IMR-90 (cell line): ENCODE data around the gene ATG10. TPM values are rescaled to one million over a fixed set of nuclear protein-coding genes. Genes with fewer than 3 reads are reported as not detected.

Source experiments
- ATAC-seq: fragments of 200-7000 bp; cut with Tn5 transposase; 2 replicates; pipeline ENCODE4 v1.9.1; 2020; ENCODE audit warnings: low read depth, mild to moderate bottlenecking, moderate library complexity
- BruUV-seq: library from RNA; stranded (reverse); fragments of 400-500 nt; replicated peaks from 2 replicates; lab custom pipeline; 2021; lab: Mats Ljungman, UMichigan
- CTCF ChIA-PET: fragments of 300-600 bp; formaldehyde crosslinking; extraction: SDS; loops from one replicate; lab custom pipeline; 2021; ENCODE audit warnings: antibody characterized with exemption; lab: Yijun Ruan, JAX
- POLR2A ChIA-PET: fragments of 300-600 bp; sonication (Branson Sonifier 250); formaldehyde crosslinking; loops from one replicate; lab custom pipeline; 2022; ENCODE audit warnings: antibody characterized with exemption; ENCODE audit not compliant: unreplicated experiment; lab: Charles Lee
- DNase-seq: peaks from one replicate; pipeline ENCODE4 v3.0.0; 2013
- H2AFZ ChIP-seq: replicated peaks from 2 replicates; pipeline ENCODE3; 2013; ENCODE audit warnings: low read length, mild to moderate bottlenecking; ENCODE audit not compliant: poor library complexity
- H2AK5ac ChIP-seq: 2 replicates; pipeline ENCODE4 v1.6.1; 2013; ENCODE audit warnings: low read depth, low read length, inconsistent platforms
- H2AK9ac ChIP-seq: replicated peaks from 2 replicates; pipeline ENCODE3; 2013; ENCODE audit warnings: mild to moderate bottlenecking, low read depth, low read length, moderate library complexity; ENCODE audit not compliant: poor library complexity
- H2BK120ac ChIP-seq: 2 replicates; pipeline ENCODE4 v1.6.1; 2013; ENCODE audit warnings: low read depth, low read length, inconsistent platforms
- H2BK15ac ChIP-seq: 3 replicates; pipeline ENCODE4 v1.6.1; 2013; ENCODE audit warnings: low read depth, low read length, inconsistent platforms
- H2BK20ac ChIP-seq: 2 replicates; pipeline ENCODE4 v1.6.1; 2013; ENCODE audit warnings: low read depth, mild to moderate bottlenecking, inconsistent platforms, low read length, moderate library complexity
- H2BK5ac ChIP-seq: 2 replicates; pipeline ENCODE4 v1.6.1; 2013; ENCODE audit warnings: mild to moderate bottlenecking, low read depth, low read length, inconsistent platforms; ENCODE audit not compliant: poor library complexity, severe bottlenecking
- H3K14ac ChIP-seq: replicated peaks from 2 replicates; pipeline ENCODE4 v1.6.1; 2013; ENCODE audit warnings: low read depth, low read length, inconsistent platforms
- H3K18ac ChIP-seq: 2 replicates; pipeline ENCODE4 v1.6.1; 2013; ENCODE audit warnings: low read depth, low read length, control low read depth
- H3K23ac ChIP-seq: 2 replicates; pipeline ENCODE4 v1.6.1; 2013; ENCODE audit warnings: low read depth, low read length, inconsistent platforms
- H3K27ac ChIP-seq: 2 replicates; pipeline ENCODE4 v1.5.1; 2013; ENCODE audit warnings: mild to moderate bottlenecking, control low read depth, low read length; ENCODE audit not compliant: insufficient read depth
- H3K27me3 ChIP-seq: 2 replicates; pipeline ENCODE4 v1.6.1; 2013; ENCODE audit warnings: low read length; ENCODE audit not compliant: control insufficient read depth, insufficient read depth
- H3K36me3 ChIP-seq: 2 replicates; pipeline ENCODE4 v1.6.1; 2013; ENCODE audit warnings: low read length, mixed read lengths; ENCODE audit not compliant: control insufficient read depth, insufficient read depth
- H3K4ac ChIP-seq: 2 replicates; pipeline ENCODE4 v1.6.1; 2013; ENCODE audit warnings: low read depth, low read length, inconsistent platforms
- H3K4me1 ChIP-seq: 2 replicates; pipeline ENCODE4 v1.6.1; 2013; ENCODE audit warnings: low read length, mixed read lengths; ENCODE audit not compliant: control insufficient read depth, insufficient read depth
- H3K4me2 ChIP-seq: 2 replicates; pipeline ENCODE4 v1.6.1; 2013; ENCODE audit warnings: low read depth, mild to moderate bottlenecking, control low read depth, low read length, moderate library complexity
- H3K4me3 ChIP-seq: 2 replicates; pipeline ENCODE4 v1.5.1; 2013; ENCODE audit warnings: low read depth, mild to moderate bottlenecking, control low read depth, low read length, moderate library complexity; ENCODE audit not compliant: insufficient read depth
- H3K56ac ChIP-seq: 2 replicates; pipeline ENCODE4 v1.6.1; 2013; ENCODE audit warnings: low read length, inconsistent platforms; ENCODE audit not compliant: insufficient read depth; ENCODE audit errors: extremely low read depth
- H3K79me1 ChIP-seq, 2 experiments: 2 replicates each; pipeline ENCODE4 v1.6.1; 2013; ENCODE audit warnings: low read length in 2 of 2, inconsistent platforms in 1 of 2, low read depth in 1 of 2
- H3K9ac ChIP-seq: 2 replicates; pipeline ENCODE4 v1.6.1; 2013; ENCODE audit warnings: low read depth, low read length, control low read depth
- H3K9me1 ChIP-seq: 2 replicates; pipeline ENCODE4 v1.6.1; 2013; ENCODE audit warnings: low read length, inconsistent platforms; ENCODE audit not compliant: insufficient read depth
- H3K9me3 ChIP-seq: 2 replicates; pipeline ENCODE4 v1.6.1; 2013; ENCODE audit warnings: low read length; ENCODE audit not compliant: control insufficient read depth, insufficient read depth
- H4K20me1 ChIP-seq: 2 replicates; pipeline ENCODE4 v1.6.1; 2013; ENCODE audit warnings: low read length, inconsistent platforms; ENCODE audit not compliant: insufficient read depth
- H4K5ac ChIP-seq: 2 replicates; pipeline ENCODE4 v1.6.1; 2013; ENCODE audit warnings: mild to moderate bottlenecking, low read depth, low read length, control low read depth
- H4K8ac ChIP-seq, 2 experiments: 2 replicates each; pipeline ENCODE4 v1.6.1; 2013; ENCODE audit warnings: low read depth in 2 of 2, low read length in 2 of 2, control low read depth in 1 of 2, inconsistent platforms in 1 of 2
- H4K91ac ChIP-seq: 2 replicates; pipeline ENCODE4 v1.6.1; 2013; ENCODE audit warnings: low read depth, low read length, inconsistent platforms; ENCODE audit not compliant: insufficient read depth
- BHLHE40 ChIP-seq: fragments of 150-350 bp; IDR thresholded peaks from 2 replicates; pipeline ENCODE4 v1.6.1; 2016; ENCODE audit warnings: mild to moderate bottlenecking, low read depth, low read length
- CHD1 ChIP-seq: IDR thresholded peaks from 2 replicates; pipeline ENCODE4 v1.6.1; 2012; ENCODE audit warnings: low read depth, low read length, improper control_type of control experiment
- FOS ChIP-seq: fragments of 150-350 bp; IDR thresholded peaks from 2 replicates; pipeline ENCODE4 v1.6.1; 2016; ENCODE audit warnings: low read depth, low read length
- RFX5 ChIP-seq: IDR thresholded peaks from 2 replicates; pipeline ENCODE4 v1.8.0; 2012; ENCODE audit warnings: low read depth, mild to moderate bottlenecking, low read length, moderate library complexity
- WGBS, 2 experiments: methylation state at CpG; one replicate each; pipeline versions ENCODE4 v1.1.5 to v1.1.7; 2013; ENCODE audit warnings: missing lambda C conversion rate in 2 of 2; ENCODE audit not compliant: insufficient read length in 1 of 2; ENCODE audit errors: extremely low coverage in 2 of 2; 5-methylcytosine and 5-hydroxymethylcytosine counted together
- dilution Hi-C: fragments of 300-500 bp; cut with HindIII; formaldehyde crosslinking; loops from one replicate; pipeline ENCODE4 v1.14.3; 2018; ENCODE audit warnings: low sequenced_read_pairs; ENCODE audit not compliant: unreplicated experiment
- in situ Hi-C: fragments of 300-500 bp; cut with MboI; formaldehyde crosslinking; loops from 3 replicates; pipeline ENCODE4 v1.14.3; 2019; ENCODE audit warnings: low sequenced_read_pairs, inconsistent platforms, mixed read lengths
- intact Hi-C: fragments of 100-400 bp; cut with micrococcal nuclease; formaldehyde crosslinking; loops from 2 replicates; pipeline ENCODE4 v1.10.0; 2022
- polyA plus RNA-seq, 3 experiments: library from polyadenylated mRNA; depleted of rRNA; stranded (reverse); fragments of >200 nt; gene quantifications; 2 replicates each; pipeline ENCODE4 v1.2.3, GENCODE V29; 2012; ENCODE audit warnings: low replicate concordance in 1 of 3
- total RNA-seq: library from RNA; depleted of rRNA; stranded (reverse); fragments of >200 nt; gene quantifications from 2 replicates; pipeline ENCODE4 v1.2.3, GENCODE V29; 2012

Gene ATG10
- total and polyA plus RNA-seq, 2 of the 4 experiments (the other 2 are of a cell fraction): 3.4 to 8.1 TPM

DNA sequence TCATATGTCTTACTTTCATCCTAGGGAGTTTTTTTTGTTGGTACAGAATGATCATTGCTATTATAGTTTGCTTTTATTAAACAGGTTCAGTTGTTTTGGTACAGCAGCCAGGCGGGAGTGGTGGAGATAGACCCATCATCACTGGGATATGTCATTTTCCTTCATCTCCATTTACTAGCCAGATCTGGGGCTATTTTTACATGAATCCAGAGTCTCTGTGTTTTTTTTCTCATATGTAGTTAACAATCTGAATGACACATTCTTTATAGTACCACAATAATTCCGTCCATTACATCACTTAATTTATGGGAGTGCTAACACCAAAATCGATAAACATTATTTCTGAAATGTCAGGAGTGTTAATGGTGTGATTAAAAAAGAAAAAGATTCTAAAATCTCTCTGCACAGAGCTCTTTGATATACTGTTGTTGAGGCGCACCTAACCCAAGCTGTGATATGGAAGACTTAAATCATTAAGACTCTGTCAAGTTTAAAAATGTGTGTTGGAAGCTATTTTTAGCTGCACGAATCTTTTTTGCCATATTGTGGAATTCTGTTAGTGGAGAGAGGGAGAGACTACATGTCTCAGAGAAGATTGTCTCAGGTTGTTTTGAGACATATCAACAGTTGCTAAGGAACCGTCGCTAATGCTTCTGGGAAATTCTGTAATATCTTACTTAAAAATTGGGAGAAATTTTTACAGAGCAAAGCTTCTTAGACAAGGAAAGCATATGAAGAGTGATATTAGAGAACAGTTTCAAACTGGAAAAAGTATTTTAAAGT, 246.7 kb downstream of the ATG10 start:
- H3K27ac ChIP-seq: no peak overlapping the region
- ATAC-seq: no peak
- DNase-seq: no peak
- no peak overlapping the region for H2AFZ ChIP-seq
- no peak overlapping the region for H3K18ac ChIP-seq
- H4K91ac ChIP-seq: no peak overlapping the region
- H2BK20ac ChIP-seq: no peak overlapping the region
- H3K79me1 ChIP-seq: no peaks in the 10 kb centered on the region
- H3K4me1 ChIP-seq: no peaks in the 10 kb centered on the region
- no peaks in the 10 kb centered on the region for H4K20me1 ChIP-seq
- H3K23ac ChIP-seq: no peak overlapping the region
- H4K8ac ChIP-seq: no peak overlapping the region
- no peaks in the 10 kb centered on the region for H3K36me3 ChIP-seq
- H3K9me1 ChIP-seq: no peaks in the 10 kb centered on the region
- no peak overlapping the region for H3K14ac ChIP-seq
- ChIA-PET CTCF (interaction anchor here (0.5 kb wide), 1 partner anchor 1911 kb away, joined by 3 read pairs; no protein-coding TSS in a partner anchor), POLR2A (interaction anchor here (0.6 kb wide), 1 partner anchor 507 kb away, joined by 4 read pairs; no protein-coding TSS in a partner anchor)
- no TSS peak for BruUV-seq
- TF ChIP-seq CHD1 (no peak), FOS (no peak), RFX5 (no peak), BHLHE40 (no peak)
- WGBS, 2 experiments: no CpG with 5 or more reads among the region's 7 CpGs
- intact Hi-C loops: no loop called here
- H3K9me3 ChIP-seq: no peaks in the 10 kb centered on the region
- no peak overlapping the region for H3K4ac ChIP-seq
- no peak overlapping the region for H3K9ac ChIP-seq
- no peak overlapping the region for H3K4me3 ChIP-seq
- no peaks in the 10 kb centered on the region for H3K27me3 ChIP-seq
- no peak overlapping the region for H2BK15ac ChIP-seq
- no peak overlapping the region for H3K4me2 ChIP-seq
- in situ Hi-C loops: no loop called here
- dilution Hi-C loops: no loop called here
- no peak overlapping the region for H2AK9ac ChIP-seq
- H3K56ac ChIP-seq: no peak overlapping the region
- H4K5ac ChIP-seq: no peak overlapping the region
- H2BK120ac ChIP-seq: no peak overlapping the region
- H2AK5ac ChIP-seq: no peak overlapping the region
- H2BK5ac ChIP-seq: no peak overlapping the region
